Adrenal gland (tissue), 12 donors: Measurements from ENCODE around the gene PRRT1B. TPM values are rescaled to one million over a fixed set of nuclear protein-coding genes. Genes with fewer than 3 reads are reported as not detected.

ENCODE experiments used
- DNase-seq, 7 donors: peaks; one replicate each; pipeline ENCODE4 v3.0.0-alpha.2; 2019 to 2020
- H3K27ac ChIP-seq, 5 donors: fragments of 200-600 bp; sonication (generic) in 4 of 5; 1 replicate in 3 of 5; 2 replicates in 2 of 5; pipeline versions ENCODE4 v1.5.1 to v1.8.0; 2016 to 2020; ENCODE audit warnings: mild to moderate bottlenecking in 1 of 5
- H3K27me3 ChIP-seq: fragments of 200-600 bp; 2 replicates; pipeline ENCODE4 v1.8.0; 2021
- H3K36me3 ChIP-seq, 2 donors: fragments of 200-600 bp; replicated peaks in 1 of 2; 1 replicate in 1 of 2; 2 replicates in 1 of 2; pipeline versions ENCODE4 v1.5.1 to v1.8.0; 2018 to 2022
- H3K4me1 ChIP-seq, 2 donors: fragments of 200-600 bp; replicated peaks in 1 of 2; 1 replicate in 1 of 2; 2 replicates in 1 of 2; pipeline versions ENCODE4 v1.5.1 to v1.8.0; 2018 to 2021
- H3K4me3 ChIP-seq, 4 donors: fragments of 200-600 bp; sonication (generic) in 3 of 4; one replicate each; pipeline ENCODE4 v1.5.1; 2016 to 2018
- H3K9me3 ChIP-seq, 3 donors: fragments of 200-600 bp; sonication (generic) in 1 of 3; replicated peaks in 1 of 3; 1 replicate in 2 of 3; 2 replicates in 1 of 3; pipeline versions ENCODE4 v1.5.1 to v1.8.0; 2016 to 2021
- CTCF ChIP-seq, 6 experiments: fragments of 450-650 bp in 4 of 6; fragments of 200-600 bp in 2 of 6; sonication (generic) in 1 of 6; IDR thresholded peaks; 1 replicate in 5 of 6; 2 replicates in 1 of 6; pipeline versions ENCODE4 v1.5.1 to v1.8.0; 2016 to 2021; ENCODE audit warnings: antibody characterized with exemption in 6 of 6, mild to moderate bottlenecking in 2 of 6, moderate library complexity in 1 of 6
- POLR2A ChIP-seq, 2 donors: fragments of 450-650 bp; IDR thresholded peaks; one replicate each; pipeline ENCODE4 v1.6.1; 2017; ENCODE audit warnings: antibody characterized with exemption in 2 of 2, mild to moderate bottlenecking in 2 of 2, moderate library complexity in 1 of 2
- WGBS, 4 donors: extraction: QIAGEN DNeasy Blood & Tissue Kit in 2 of 4; methylation state at CpG; one replicate each; pipeline versions ENCODE4 v1.1.5 to v1.1.7; 2013 to 2017; 5-methylcytosine and 5-hydroxymethylcytosine counted together
- intact Hi-C, 2 donors: fragments of 100-400 bp; cut with DNase I; formaldehyde crosslinking; loops; one replicate each; pipeline versions ENCODE4 v1.14.1 to v1.15.0; 2022 to 2023
- polyA plus RNA-seq, 3 donors: library from polyadenylated mRNA; stranded (reverse); fragments of 200-250 nt in 2 of 3; fragments of 350-450 nt in 1 of 3; fragmentation: Illumina TruSeq in 1 of 3; extraction: RNeasy Lipid Tissue Mini Kit (QIAGEN cat#74804) in 1 of 3; gene quantifications; one replicate each; pipeline ENCODE4 v1.2.3, GENCODE V29; 2013 to 2014
- total RNA-seq, 9 donors: library from RNA; depleted of rRNA in 4 of 9; stranded (reverse); fragments of >200 nt in 4 of 9; fragments of 120-200 nt in 1 of 9; fragmentation: NEBNext Ultra II Directional in 1 of 9; extraction: Animal tissue kit (Norgen Biotek cat#: 25700) in 1 of 9; gene quantifications; one replicate each; pipeline versions ENCODE4 v1.1.0 to v1.2.4, GENCODE V29; 2013 to 2023
- donor health status: healthy with polysubstance abuse.
- donor health status: Bipolar disorder and iron deficiency.
- donor health status: DM: yes; HTN: yes; CAD: no.
- donor health status: DM: no; HTN: no; CAD: no.
- donor health status: DM: no; HTN: no; CAD: no.
- donor health status: DM: yes; HTN: yes; CAD: no.

PRRT1B gene
- total and polyA plus RNA-seq, 12 donors = not detected

- TF ChIP-seq POLR2A (IDR thresholded peaks at IDR 0.05) = no peak
- TF ChIP-seq CTCF (IDR thresholded peaks at IDR 0.05) = no peak
- WGBS, 4 donors = 21 to 80% (median 47%) methylated on average over 5 to 57 of the region's 60 CpGs
These were observed 8.9 kb downstream of the PRRT1B start for GRCh38 chr9:131554087-131554842.

GRCh38 chr9:131554843-131555351 is 9.6 kb downstream of the PRRT1B start:
- Histone ChIP-seq H3K4me3 (no peak overlapping the region), H3K27ac (no peak overlapping the region), H3K9me3 (no peaks in the 10 kb centered on the region), H3K4me1 (no peaks in the 10 kb centered on the region), H3K27me3 (peaks cover 28% of the 10 kb centered on the region), H3K36me3 (no peaks in the 10 kb centered on the region)
- intact Hi-C loops = no loop called here
- WGBS, 4 donors = 17 to 72% (median 34%) methylated on average over 10 to 54 of the region's 54 CpGs
- no peak for DNase-seq
- no peak for TF ChIP-seq CTCF (IDR thresholded peaks at IDR 0.05)
- TF ChIP-seq POLR2A (IDR thresholded peaks at IDR 0.05) = no peak

More at GRCh38 chr9:131554087-131554842, 8.9 kb downstream of the PRRT1B start:
- Histone ChIP-seq H3K9me3 (no peaks in the 10 kb centered on the region), H3K27me3 (peaks cover 28% of the 10 kb centered on the region), H3K27ac (no peak overlapping the region), H3K4me1 (no peaks in the 10 kb centered on the region), H3K36me3 (no peaks in the 10 kb centered on the region), H3K4me3 (no peak overlapping the region)
- no peak for DNase-seq
- intact Hi-C loops = no loop called here

GRCh38 chr9:131555841-131556673 is 10.7 kb downstream of the PRRT1B start:
- no peak overlapping the region for H3K4me3 ChIP-seq
- DNase-seq = no peak
- intact Hi-C loops = no loop called here
- H3K27me3 ChIP-seq = peaks cover 28% of the 10 kb centered on the region
- H3K27ac ChIP-seq = no peak overlapping the region
- H3K36me3 ChIP-seq = no peaks in the 10 kb centered on the region
- no peaks in the 10 kb centered on the region for H3K9me3 ChIP-seq
- no peak for TF ChIP-seq POLR2A (IDR thresholded peaks at IDR 0.05)
- TF ChIP-seq CTCF (IDR thresholded peaks at IDR 0.05) = no peak
- H3K4me1 ChIP-seq = no peaks in the 10 kb centered on the region
- WGBS, 4 donors = 82 to 91% (median 89%) methylated on average over 12 to 15 of the region's 15 CpGs

- WGBS, 4 donors = 90 to 94% (median 93%) methylated on average over 11 to 25 of the region's 25 CpGs
These were observed 12.7 kb downstream of the PRRT1B start for GRCh38 chr9:131557855-131558548.

More at GRCh38 chr9:131557855-131558548, 12.7 kb downstream of the PRRT1B start:
- intact Hi-C loops = no loop called here
- H3K36me3 ChIP-seq = no peaks in the 10 kb centered on the region
- H3K9me3 ChIP-seq = no peaks in the 10 kb centered on the region
- TF ChIP-seq CTCF (IDR thresholded peaks at IDR 0.05) = no peak
- no peak for TF ChIP-seq POLR2A (IDR thresholded peaks at IDR 0.05)
- peaks cover 28% of the 10 kb centered on the region for H3K27me3 ChIP-seq
- H3K4me3 ChIP-seq = no peak overlapping the region
- DNase-seq = no peak
- H3K27ac ChIP-seq = no peak overlapping the region
- no peaks in the 10 kb centered on the region for H3K4me1 ChIP-seq
